ENCODE results near the gene KIF26A.
"Not testable (repeated sequence)": the region's sequence is repeated elsewhere in the genome, so short reads cannot be mapped to it uniquely, and the experiment has no call there.

KIF26A gene

GRCh38 chr14:104196461-104197140, 58.2 kb downstream of the KIF26A start:
- no peak for DNase-seq

- no peak for DNase-seq
These were observed 59.3 kb downstream of the KIF26A start for GRCh38 chr14:104197449-104198247.

- no peak for DNase-seq
These were observed 61.0 kb downstream of the KIF26A start for GRCh38 chr14:104199266-104199895.

- no peak for DNase-seq
These were observed 61.7 kb downstream of the KIF26A start for GRCh38 chr14:104200106-104200505.

GRCh38 chr14:104200591-104200990, 62.2 kb downstream of the KIF26A start:
- DNase-seq: no peak

GRCh38 chr14:104201063-104201462, 62.7 kb downstream of the KIF26A start:
- no peak for DNase-seq

GRCh38 chr14:104201496-104201895, 63.1 kb downstream of the KIF26A start:
- DNase-seq: no peak

GRCh38 chr14:104202259-104203070, 64.1 kb downstream of the KIF26A start:
- no peak for DNase-seq

GRCh38 chr14:104203071-104203425, 64.7 kb downstream of the KIF26A start:
- DNase-seq: no peak

GRCh38 chr14:104204660-104205149, 66.3 kb downstream of the KIF26A start:
- no peak for DNase-seq

GRCh38 chr14:104205781-104206180, 67.4 kb downstream of the KIF26A start:
- DNase-seq: no peak

GRCh38 chr14:104206281-104206904, 68.0 kb downstream of the KIF26A start:
- no peak for DNase-seq

GRCh38 chr14:104207142-104208014, 69.0 kb downstream of the KIF26A start:
- no peak for DNase-seq

GRCh38 chr14:104208015-104208295, 69.6 kb downstream of the KIF26A start:
- not testable (repeated sequence) for DNase-seq

GRCh38 chr14:104208331-104208730, 69.9 kb downstream of the KIF26A start:
- not testable (repeated sequence) for DNase-seq

GRCh38 chr14:104209071-104209470, 70.7 kb downstream of the KIF26A start:
- not testable (repeated sequence) for DNase-seq

- no peak for DNase-seq
These were observed 71.8 kb downstream of the KIF26A start for GRCh38 chr14:104209985-104210816.

- no peak for DNase-seq
These were observed 72.4 kb downstream of the KIF26A start for GRCh38 chr14:104210817-104211195.

- no peak for DNase-seq
These were observed 72.8 kb downstream of the KIF26A start for GRCh38 chr14:104211215-104211614.

GRCh38 chr14:104211741-104212140, 73.4 kb downstream of the KIF26A start:
- DNase-seq: no peak

All from CD4-positive, alpha-beta T cell treated with Interleukin-12 subunit alpha and Interleukin-12 subunit beta, for 1 hour (primary cell).